Measurements from ENCODE around the gene TIGD2.

TIGD2 gene

DNA sequence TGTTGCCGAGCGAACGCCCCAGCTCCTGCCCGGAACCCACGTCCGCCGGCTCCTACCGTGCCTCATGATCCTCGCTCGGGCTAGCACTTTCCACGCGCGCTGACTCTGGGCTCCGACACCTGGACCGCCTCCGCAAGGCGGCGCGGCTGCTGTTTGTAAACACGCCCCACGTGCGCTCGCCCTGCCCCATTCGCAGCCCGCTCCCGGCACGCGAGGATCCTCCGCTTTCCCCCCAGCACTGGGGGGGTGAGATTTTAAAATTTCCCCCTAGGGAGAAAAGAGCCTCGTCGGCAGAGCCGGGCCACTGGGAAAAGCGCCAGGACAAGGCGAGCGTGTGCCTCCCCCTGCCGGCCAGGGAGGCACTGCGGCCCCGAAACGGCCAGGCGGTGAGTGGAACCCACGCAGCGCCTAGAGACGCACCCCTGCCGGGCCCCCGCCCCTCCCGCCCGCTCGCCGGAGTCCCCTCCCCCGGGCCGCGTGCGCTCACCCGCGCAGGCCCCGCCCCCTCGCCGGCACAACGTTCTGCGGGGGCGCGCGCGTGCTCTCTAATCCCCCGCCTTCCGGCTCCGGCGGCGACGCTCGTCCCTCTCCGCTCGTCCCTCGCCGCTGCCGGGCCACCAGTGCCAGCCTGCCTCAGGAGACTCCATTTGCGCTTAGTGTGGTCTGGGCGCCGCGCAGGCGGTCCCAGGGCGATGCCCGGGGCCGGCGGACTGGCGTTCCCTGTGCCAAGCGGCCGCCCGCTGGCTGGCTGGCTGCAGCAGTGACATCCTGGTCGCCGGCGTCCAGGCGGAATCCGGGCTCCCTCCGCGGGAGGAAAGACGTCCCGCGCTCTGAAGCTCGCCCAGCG lies at the start of gene TIGD2:
TIGD2 (plus strand) TSS at position 548 of the 847 bp plus-strand sequence. CDS start 1,442 bp downstream, outside the sequence.
- peak within 1 kb of the TSS; percentile 94 for H3K4me3 ChIP-seq (ENCODE audit: low read length)
- no peak for TF ChIP-seq ZNF274 (IDR thresholded peaks at IDR 0.05; ENCODE audit: low read depth, low read length)

DNA sequence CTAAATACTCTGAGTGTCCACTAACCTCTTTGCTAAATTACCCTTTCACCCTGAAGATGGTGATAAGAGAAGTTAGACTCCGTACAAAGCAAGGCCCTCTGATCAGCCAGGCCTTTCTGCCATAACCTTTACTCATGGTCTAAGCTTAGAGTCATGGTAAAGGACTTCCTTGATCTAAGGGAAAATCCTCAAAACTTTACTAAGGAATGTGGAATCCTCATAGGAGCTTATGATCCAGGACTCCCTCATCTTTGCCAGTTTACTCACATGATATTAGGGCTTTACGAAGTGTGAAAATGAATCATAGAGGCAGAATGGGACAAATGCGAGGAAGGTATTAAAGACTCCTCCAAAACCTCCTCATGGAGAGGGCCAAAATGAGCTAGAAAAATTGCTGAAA lies 46.5 kb upstream of the TIGD2 start:
- TF ChIP-seq ZNF274 (IDR thresholded peaks at IDR 0.05; ENCODE audit: low read depth, low read length): no peak
- H3K4me3 ChIP-seq (ENCODE audit: low read length): no peak overlapping the region

DNA sequence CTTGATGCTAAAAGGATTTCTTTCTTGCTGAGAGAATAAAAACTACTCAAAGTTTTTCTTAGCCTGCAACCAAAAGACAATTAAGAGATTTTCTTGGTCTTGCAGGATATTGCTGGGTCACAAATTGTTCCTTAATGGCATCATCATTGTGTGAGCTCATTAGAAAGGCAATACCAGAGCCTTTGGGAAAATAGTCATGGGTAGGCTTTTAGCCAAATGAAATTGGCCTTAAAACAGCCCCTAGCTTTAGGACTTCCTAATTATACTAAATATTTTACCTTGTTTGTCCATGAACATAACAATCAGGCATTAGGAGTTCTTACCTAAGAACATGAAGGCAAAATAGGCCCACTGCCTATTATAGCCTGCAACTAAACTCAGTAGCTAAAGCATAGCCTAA lies 43.9 kb upstream of the TIGD2 start:
- no peak overlapping the region for H3K4me3 ChIP-seq (ENCODE audit: low read length)
- no peak for TF ChIP-seq ZNF274 (IDR thresholded peaks at IDR 0.05; ENCODE audit: low read depth, low read length)

DNA sequence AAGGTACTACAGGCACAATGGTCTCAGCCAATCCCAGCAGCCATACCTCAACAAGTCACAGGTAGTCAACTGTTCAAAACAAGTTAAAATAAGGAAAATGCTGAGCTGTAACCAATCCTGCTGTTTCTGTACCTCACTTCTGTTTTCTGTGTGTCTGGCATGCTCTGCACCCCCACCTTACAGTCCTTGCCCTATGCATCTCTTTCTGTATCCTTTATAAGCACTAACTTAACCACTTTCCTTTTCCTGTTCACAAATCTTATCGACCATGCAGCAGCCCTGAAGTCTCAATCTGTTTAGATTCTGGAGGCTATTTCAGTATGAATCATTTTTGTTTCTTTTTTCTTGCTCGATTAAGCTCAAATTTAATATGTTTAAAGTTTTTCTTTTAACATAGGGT lies 41.9 kb upstream of the TIGD2 start:
- TF ChIP-seq ZNF274 (IDR thresholded peaks at IDR 0.05; ENCODE audit: low read depth, low read length): no peak
- no peak overlapping the region for H3K4me3 ChIP-seq (ENCODE audit: low read length)

DNA sequence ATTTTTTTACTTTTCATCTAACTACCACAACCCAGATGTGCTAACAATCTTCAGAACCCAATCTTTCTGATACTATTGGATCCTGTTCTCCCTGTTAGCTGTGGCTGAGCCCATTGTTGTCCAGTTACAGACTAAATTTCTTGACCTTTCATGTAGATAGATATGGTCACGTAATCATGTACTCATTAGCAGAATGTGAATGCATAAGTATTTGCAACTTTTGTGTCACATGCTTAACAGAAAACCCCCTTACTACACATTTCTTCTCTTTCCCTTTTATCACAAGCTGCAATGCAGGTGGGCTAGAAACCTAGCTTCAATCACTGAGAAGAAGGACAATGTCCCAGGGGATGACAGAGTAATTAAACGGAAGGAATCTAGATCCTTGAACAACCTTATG lies 41.3 kb upstream of the TIGD2 start:
- TF ChIP-seq ZNF274 (IDR thresholded peaks at IDR 0.05; ENCODE audit: low read depth, low read length): no peak
- no peak overlapping the region for H3K4me3 ChIP-seq (ENCODE audit: low read length)

DNA sequence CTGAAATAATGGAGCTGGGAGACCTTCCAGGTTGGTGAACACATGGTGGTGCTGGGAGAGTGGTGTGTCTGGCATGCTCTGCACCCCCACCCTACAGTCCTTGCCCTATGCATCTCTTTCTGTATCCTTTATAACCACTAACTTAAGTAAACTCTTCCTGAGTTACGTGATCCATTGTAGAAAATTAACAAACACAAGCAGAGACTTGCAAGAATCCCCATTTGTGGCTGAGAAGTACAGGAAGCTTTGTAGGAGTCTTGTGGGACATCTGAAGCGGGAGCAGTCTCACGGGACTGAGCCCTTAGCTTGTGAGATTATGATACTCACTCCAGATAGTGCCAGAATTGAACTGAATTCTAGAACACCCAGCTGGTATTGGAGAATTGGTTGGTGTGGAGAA lies 40.0 kb upstream of the TIGD2 start:
- no peak for TF ChIP-seq ZNF274 (IDR thresholded peaks at IDR 0.05; ENCODE audit: low read depth, low read length)
- no peak overlapping the region for H3K4me3 ChIP-seq (ENCODE audit: low read length)

DNA sequence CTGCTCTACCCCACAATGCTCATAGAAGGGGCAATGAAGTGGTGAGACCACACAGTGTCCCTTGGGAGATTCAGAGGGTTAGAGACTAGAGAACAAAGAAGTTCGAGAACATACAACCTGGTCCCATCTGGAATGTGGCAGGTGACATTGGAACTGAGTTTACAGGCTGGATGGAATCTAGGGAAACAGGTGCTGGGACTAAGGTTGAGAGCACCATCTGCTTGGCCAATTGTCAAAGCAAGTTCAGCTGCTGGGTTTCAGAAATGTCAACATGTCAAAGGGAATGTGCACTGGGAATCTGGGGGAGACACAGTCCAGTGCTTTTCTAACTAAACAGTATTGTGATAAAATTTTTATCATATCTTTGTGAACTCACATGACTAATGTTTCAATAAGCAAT lies 38.4 kb upstream of the TIGD2 start:
- no peak for TF ChIP-seq ZNF274 (IDR thresholded peaks at IDR 0.05; ENCODE audit: low read depth, low read length)
- H3K4me3 ChIP-seq (ENCODE audit: low read length): no peak overlapping the region

DNA sequence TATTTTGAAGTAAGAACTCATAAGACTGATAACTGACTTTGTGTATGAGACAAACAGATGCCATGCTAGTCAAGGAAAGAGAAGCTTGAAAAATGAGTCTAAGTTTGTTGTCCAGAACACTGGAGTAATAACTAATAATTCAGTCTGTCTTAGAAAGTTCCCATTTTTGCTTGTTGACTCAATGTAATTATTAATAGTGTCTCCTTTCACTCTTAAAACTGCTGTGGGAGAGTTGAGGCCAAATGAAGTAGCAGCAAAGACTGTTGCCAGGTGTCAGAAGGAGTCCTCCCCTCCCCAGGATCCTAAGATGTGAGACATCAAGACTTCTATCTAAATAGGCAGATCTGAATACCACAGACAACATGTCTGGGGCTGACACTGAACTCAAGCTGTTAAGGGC lies 33.6 kb upstream of the TIGD2 start:
- no peak overlapping the region for H3K4me3 ChIP-seq (ENCODE audit: low read length)
- no peak for TF ChIP-seq ZNF274 (IDR thresholded peaks at IDR 0.05; ENCODE audit: low read depth, low read length)

DNA sequence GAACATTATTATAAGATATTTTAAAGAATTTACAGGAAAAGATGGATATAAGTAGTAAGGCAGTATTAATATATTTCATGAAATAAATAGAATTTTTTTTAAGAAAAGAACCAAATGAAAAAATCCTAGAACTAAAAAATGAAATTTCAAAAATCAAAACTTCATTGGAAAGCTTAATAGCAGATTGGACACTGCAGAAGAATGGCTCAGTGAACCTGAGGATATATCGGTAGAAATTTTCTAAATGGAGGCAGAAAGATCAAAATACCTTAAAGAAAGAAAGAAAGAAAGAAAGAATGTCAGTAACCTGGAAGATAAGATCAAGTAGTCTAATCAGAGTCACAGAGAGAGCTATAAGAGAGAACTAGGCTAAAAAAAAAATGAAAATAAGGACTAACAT lies 33.0 kb upstream of the TIGD2 start:
- no peak overlapping the region for H3K4me3 ChIP-seq (ENCODE audit: low read length)
- TF ChIP-seq ZNF274 (IDR thresholded peaks at IDR 0.05; ENCODE audit: low read depth, low read length): no peak

DNA sequence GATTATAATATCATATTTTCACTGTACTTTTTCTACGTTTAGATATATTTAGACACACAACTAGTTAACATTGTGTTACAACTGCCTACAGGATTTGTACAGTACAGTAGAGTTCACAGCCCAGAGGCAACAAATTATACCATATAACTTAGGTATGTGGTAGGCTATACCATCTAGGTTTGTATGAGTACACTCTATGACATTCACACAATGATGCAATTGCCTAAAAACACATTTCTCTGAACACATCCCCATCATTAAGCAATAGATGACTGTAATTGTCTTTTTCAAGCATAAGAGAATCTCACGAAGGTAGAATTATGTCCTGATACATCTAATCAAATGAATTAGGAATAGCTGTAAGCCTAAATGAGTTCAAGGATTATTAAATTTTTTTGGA lies 12.3 kb upstream of the TIGD2 start:
- H3K4me3 ChIP-seq (ENCODE audit: low read length): no peak overlapping the region
- no peak for TF ChIP-seq ZNF274 (IDR thresholded peaks at IDR 0.05; ENCODE audit: low read depth, low read length)

DNA sequence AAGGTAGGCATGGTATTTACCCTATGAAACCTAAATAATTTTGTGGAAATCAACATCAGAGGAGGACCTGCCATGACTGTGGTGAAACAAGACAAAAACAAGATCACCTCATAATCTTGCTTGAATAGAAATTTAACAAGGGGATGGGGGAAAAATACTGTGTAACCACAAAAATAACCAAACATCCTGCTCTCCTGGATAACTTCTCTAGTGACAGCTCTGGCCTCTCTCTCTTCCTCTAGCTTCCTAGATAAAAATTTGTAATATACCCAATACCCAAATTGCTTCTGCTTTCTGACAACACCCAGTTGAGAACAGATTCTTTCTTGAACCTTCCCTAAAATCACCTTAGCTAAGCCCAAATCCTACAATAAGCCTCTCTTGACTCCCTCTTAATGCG lies 11.9 kb upstream of the TIGD2 start:
- TF ChIP-seq ZNF274 (IDR thresholded peaks at IDR 0.05; ENCODE audit: low read depth, low read length): no peak
- H3K4me3 ChIP-seq (ENCODE audit: low read length): no peak overlapping the region

DNA sequence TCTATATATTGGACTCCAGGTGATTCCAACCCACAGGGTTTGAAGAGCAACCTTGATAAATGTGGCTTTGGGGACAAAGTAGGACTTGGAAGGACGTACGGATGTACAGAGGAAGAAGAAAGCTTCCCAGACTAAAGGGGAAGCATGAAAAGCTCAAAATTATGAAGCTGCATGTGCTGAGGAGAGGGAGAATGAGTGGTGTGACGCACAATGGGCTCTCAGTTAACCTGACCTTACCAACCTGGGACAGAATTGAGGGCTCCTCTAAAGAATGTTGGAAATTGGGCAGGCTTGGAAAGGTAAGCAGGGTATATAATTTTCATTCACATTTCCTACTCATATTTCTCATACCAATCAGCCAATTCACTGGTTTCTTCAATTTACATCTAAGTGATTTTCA lies 10.5 kb upstream of the TIGD2 start:
- TF ChIP-seq ZNF274 (IDR thresholded peaks at IDR 0.05; ENCODE audit: low read depth, low read length): no peak
- peak overlapping the region; percentile 55; the same call in 1 of the 2 replicates for H3K4me3 ChIP-seq (ENCODE audit: low read length)

DNA sequence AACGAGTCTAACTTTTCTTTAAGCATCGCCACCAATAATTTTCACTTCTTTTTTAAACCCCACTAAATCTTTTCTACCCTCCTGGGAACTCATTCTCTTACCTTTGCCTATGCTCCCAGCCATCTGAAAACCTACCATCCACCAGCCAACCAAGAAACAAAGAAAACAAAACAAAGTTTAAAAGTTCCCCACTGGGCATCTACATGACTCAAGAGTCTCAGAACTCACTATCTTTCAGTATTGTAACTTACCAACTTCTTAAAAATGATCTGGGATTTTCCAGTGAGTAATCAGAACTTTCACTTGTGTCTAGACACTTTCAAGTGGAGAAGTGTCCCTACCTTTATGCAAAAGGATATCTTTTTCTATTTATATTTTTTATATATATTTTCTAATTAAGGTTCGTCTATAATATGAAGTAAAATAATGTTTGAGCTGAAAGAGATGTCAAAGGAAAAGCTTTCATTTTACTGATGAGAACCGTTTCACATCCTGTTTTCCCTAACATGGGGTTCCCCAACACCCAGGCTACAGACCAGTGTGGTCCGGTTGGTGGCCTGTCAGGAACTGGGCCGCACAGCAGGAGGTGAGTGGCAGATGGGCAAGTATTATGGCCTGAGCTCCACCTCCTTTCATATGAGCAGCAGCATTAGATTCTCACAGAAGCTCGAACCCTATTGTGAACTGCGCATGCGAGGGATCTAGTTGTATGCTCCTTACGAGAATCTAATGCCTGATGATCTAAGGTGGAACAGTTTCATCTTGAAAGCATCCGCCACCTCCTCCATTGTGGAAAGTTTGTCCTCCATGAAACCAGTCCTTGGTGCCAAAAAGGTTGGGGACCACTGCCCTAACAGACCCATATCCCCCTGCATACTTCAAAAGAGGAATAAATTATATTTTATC lies 9.8 kb upstream of the TIGD2 start:
- H3K4me3 ChIP-seq (ENCODE audit: low read length): no peak overlapping the region
- TF ChIP-seq ZNF274 (IDR thresholded peaks at IDR 0.05; ENCODE audit: low read depth, low read length): no peak

DNA sequence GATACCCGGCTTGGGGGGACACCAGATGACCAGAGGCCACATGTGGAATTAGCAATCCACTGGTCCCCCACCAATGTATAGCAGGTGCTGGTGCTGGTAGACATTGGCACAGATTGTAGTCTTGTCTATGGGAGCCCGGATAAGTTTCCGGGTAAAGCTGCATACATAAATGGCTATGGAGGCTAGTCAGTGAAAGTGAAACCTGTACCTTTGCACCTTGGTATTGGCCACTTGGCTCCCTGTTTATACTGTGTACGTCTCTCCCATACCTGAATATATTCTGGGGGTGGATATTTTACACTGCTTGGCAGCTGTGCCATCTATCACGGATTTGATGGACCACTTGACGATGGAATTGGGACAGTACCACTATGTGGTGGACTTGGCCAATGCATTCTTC lies 5.6 kb upstream of the TIGD2 start:
- H3K4me3 ChIP-seq (ENCODE audit: low read length): no peak overlapping the region
- TF ChIP-seq ZNF274 (IDR thresholded peaks at IDR 0.05; ENCODE audit: low read depth, low read length): no peak

DNA sequence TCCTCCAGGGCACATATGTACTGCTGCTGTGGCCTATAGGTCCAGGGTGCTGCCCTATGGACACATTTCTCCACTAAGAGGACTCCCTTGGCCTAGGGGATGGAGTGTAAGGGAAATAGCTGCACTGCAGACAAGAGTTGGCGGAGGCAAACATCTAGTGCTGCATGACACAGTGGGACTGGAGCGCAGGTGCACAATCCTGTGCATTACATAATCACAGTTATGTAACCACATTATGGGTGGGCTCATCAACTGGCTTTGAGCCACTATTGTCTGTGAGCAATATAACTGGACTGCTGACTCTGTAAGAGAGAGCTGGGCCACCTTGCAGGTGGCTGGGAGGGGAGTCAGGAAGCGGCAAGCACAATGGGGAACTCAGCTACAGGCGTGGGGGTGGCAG lies 3.2 kb upstream of the TIGD2 start:
- TF ChIP-seq ZNF274 (IDR thresholded peaks at IDR 0.05; ENCODE audit: low read depth, low read length): no peak
- H3K4me3 ChIP-seq (ENCODE audit: low read length): no peak overlapping the region

Measured in GM08714 (cell line).